ENCODE measurements around the gene AP1G2.

DNA sequence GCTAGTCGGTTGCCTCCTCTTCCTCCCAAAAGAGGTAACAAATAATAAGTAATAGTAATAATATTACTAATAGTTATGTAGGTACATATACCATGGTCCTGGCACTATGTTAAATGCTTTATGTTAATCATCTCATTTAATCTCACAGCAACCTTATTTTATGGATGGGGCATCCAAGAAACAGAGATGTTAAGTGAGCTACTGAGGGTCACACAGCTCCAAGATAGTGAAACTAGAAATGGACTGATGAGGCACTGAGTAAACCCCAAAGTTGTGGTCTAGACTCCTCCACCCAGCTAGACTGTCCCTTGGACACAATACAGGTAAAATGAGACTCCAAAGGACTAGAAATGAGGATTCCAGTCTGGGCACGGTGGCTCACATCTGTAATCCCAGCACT lies 31.1 kb downstream of the AP1G2 start:
- TF ChIP-seq EZH2 (IDR thresholded peaks at IDR 0.05; ENCODE audit: borderline replicate concordance, insufficient read depth, low read length, poor library complexity, severe bottlenecking) (no peak), POLR2AphosphoS5 (IDR thresholded peaks at IDR 0.05) (no peak)
- TF ChIP-seq, protein P1, sequence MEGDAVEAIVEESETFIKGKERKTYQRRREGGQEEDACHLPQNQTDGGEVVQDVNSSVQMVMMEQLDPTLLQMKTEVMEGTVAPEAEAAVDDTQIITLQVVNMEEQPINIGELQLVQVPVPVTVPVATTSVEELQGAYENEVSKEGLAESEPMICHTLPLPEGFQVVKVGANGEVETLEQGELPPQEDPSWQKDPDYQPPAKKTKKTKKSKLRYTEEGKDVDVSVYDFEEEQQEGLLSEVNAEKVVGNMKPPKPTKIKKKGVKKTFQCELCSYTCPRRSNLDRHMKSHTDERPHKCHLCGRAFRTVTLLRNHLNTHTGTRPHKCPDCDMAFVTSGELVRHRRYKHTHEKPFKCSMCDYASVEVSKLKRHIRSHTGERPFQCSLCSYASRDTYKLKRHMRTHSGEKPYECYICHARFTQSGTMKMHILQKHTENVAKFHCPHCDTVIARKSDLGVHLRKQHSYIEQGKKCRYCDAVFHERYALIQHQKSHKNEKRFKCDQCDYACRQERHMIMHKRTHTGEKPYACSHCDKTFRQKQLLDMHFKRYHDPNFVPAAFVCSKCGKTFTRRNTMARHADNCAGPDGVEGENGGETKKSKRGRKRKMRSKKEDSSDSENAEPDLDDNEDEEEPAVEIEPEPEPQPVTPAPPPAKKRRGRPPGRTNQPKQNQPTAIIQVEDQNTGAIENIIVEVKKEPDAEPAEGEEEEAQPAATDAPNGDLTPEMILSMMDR (IDR thresholded peaks at IDR 0.05; ENCODE audit: poor library complexity, severe bottlenecking) = no peak
